ENCODE measurements around the gene INPP5D. TPM values are rescaled to one million over a fixed set of nuclear protein-coding genes. Genes with fewer than 3 reads are reported as not detected.
A peak's percentile ranks its signal among the peaks of the same experiment; 100 is the strongest.

INPP5D gene
- total and polyA plus RNA-seq, 4 experiments from 2014 or later = 29.6 to 127 (median 121) TPM

DNA sequence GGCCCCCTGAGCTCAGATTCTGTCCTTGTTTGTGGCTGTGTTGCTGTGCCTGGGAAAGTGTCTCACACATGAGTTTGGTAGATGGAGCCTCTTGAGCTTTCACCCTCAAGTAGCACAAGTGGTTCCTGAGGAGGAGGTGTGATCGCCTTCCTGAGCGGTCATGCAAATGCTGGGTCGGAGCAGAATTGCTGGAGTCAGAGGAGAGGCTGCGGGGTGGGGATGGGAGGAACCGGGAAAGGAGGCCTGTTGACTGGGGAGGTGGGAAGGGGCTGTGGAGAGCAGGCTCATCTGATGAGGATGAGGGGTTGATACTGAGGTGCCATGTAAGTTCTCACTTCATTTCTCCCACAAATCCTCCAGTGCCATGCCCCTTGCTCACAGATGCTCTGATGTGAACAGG, 142.9 kb downstream of the INPP5D start:
- Mint-ChIP-seq H3K4me3 (no peak overlapping the region), H3K4me1 (peaks cover 3 to 10% (median 6%) of the 10 kb centered on the region in 4 donors), H3K27me3 (no peaks in the 10 kb centered on the region), H3K9me3 (peaks cover 0 to 9% (median 0%) of the 10 kb centered on the region in 8 donors), H3K36me3 (peaks cover 52 to 71% of the 10 kb centered on the region in 2 donors), H3K27ac (peak overlapping the region in 4 of 7 donors; percentile 21 to 64 (median 50))
- no peak overlapping the region for H3K4me3 ChIP-seq (ENCODE audit: low read length in 2 of 2)
- H3K27me3 ChIP-seq (ENCODE audit: insufficient read depth, low read length) = no peaks in the 10 kb centered on the region
- no peaks in the 10 kb centered on the region for H3K4me1 ChIP-seq (ENCODE audit: insufficient read depth, low read length)
- H3K27ac ChIP-seq (ENCODE audit: low read depth, low read length) = no peak overlapping the region
- H3K9me3 ChIP-seq (ENCODE audit: control insufficient read depth in 1 of 2, low read length in 2 of 2) = no peaks in the 10 kb centered on the region
- DNase-seq = no peak
- POLR2A ChIA-PET (ENCODE audit: partially characterized antibody) = interaction anchor here (0.6 kb wide), 1 partner anchor 25 kb away, joined by 3 read pairs; no protein-coding TSS in a partner anchor
- intact Hi-C loops (cut with micrococcal nuclease) = no loop called here
- peaks cover 58% of the 10 kb centered on the region for H3K36me3 ChIP-seq (ENCODE audit: insufficient read depth, low read length)
- CTCF ChIA-PET (ENCODE audit: partially characterized antibody) = no interaction called here

DNA sequence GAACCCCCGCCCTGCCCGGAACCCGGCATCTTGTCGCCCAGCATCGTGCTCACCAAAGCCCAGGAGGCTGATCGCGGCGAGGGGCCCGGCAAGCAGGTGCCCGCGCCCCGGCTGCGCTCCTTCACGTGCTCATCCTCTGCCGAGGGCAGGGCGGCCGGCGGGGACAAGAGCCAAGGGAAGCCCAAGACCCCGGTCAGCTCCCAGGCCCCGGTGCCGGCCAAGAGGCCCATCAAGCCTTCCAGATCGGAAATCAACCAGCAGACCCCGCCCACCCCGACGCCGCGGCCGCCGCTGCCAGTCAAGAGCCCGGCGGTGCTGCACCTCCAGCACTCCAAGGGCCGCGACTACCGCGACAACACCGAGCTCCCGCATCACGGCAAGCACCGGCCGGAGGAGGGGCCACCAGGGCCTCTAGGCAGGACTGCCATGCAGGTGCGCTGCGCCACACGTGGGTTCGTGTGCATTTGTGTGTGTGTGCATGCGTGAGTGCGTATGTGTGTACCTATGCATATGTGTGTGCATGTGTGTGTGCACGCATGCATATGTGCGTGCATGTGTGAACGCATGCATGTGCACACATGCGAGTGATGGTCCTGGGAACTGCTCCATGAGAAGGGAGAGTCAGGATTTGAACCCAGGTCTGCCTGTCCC, 144.3 kb downstream of the INPP5D start:
- Mint-ChIP-seq H3K9me3 (peaks cover 0 to 9% (median 0%) of the 10 kb centered on the region in 8 donors), H3K27me3 (no peaks in the 10 kb centered on the region), H3K4me1 (peaks cover 5 to 19% (median 11%) of the 10 kb centered on the region in 4 donors), H3K36me3 (peaks cover 48 to 71% of the 10 kb centered on the region in 2 donors), H3K27ac (peak overlapping the region in 3 of 7 donors; percentile 44 to 80 (median 79)), H3K4me3 (no peak overlapping the region)
- Histone ChIP-seq H3K9me3 (ENCODE audit: control insufficient read depth in 1 of 2, low read length in 2 of 2) (no peaks in the 10 kb centered on the region), H3K36me3 (ENCODE audit: insufficient read depth, low read length) (peaks cover 53% of the 10 kb centered on the region), H3K27me3 (ENCODE audit: insufficient read depth, low read length) (no peaks in the 10 kb centered on the region), H3K4me3 (ENCODE audit: low read length in 2 of 2) (no peak overlapping the region), H3K4me1 (ENCODE audit: insufficient read depth, low read length) (no peaks in the 10 kb centered on the region), H3K27ac (ENCODE audit: low read depth, low read length) (no peak overlapping the region)
- DNase-seq = no peak
- intact Hi-C loops (cut with micrococcal nuclease) = no loop called here
- CTCF ChIA-PET (ENCODE audit: partially characterized antibody) = no interaction called here
- POLR2A ChIA-PET (ENCODE audit: partially characterized antibody) = no interaction called here

DNA sequence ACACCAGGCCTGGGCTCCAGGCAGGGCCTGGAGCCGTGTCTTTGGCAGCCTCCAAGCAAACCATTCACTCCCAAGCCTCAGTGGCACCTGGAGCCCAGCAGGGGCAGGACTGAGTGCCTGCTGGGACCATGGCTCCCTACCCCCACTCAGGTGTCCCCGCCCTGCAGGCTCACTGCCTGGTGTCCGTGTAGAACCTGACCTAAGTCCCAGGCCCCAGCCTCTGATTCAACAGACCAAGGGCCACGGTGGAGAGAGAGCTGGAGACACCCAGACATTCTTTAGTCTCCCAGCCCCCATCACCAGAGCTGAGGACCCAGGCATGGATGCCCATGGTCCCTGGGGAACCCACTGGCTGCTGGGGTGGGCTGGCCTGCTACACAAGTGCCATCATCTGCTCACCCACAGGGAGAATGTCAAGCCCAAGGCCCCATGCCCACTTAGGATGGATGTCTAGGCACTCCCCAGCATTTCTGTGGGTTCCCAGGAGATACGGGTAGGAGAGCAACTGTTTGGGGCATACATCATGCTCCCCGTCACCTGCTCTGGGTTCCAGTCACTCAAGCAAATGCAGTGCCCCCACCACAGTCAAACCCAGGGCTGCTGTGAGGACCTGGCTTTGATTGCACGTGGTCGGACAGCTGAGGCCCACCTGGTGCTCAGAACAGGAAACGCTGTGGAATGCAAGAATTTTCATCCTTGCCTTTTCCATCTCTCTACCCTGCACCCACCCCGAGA, 148.4 kb downstream of the INPP5D start:
- peaks cover 17% of the 10 kb centered on the region for H3K36me3 ChIP-seq (ENCODE audit: insufficient read depth, low read length)
- intact Hi-C loops (cut with micrococcal nuclease) = no loop called here
- peaks cover 5 to 27% (median 13%) of the 10 kb centered on the region in 4 donors for H3K4me1 Mint-ChIP-seq

DNA sequence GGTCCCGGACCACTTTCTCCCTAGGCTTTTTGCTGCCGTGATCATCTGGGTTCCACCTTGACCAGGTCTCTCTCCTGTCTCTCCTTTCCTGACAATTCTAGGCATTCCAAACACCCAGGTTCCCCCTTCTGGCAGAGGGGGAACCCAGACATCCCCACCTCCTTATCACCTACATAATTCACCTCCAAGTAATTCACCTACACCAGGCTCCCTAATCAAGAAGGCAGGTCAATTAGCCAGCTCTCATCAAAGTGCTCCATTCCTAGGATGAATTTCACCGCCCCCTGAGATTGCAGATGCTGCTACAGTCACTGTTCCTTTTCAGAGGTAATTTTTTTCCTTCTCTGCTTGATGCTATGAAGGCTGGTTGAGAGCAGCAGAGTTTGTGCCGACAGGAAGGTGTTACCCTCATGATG, 149.0 kb downstream of the INPP5D start:
- POLR2A ChIA-PET (ENCODE audit: partially characterized antibody) = no interaction called here
- Mint-ChIP-seq H3K4me3 (peak overlapping the region in 1 of 8 donors; percentile 49), H3K4me1 (peaks cover 5 to 27% (median 12%) of the 10 kb centered on the region in 4 donors), H3K9me3 (peaks cover 0 to 2% (median 0%) of the 10 kb centered on the region in 8 donors), H3K27me3 (no peaks in the 10 kb centered on the region), H3K36me3 (peaks cover 11 to 53% of the 10 kb centered on the region in 2 donors), H3K27ac (peak overlapping the region in 6 of 7 donors; percentile 42 to 83 (median 68))
- Histone ChIP-seq H3K36me3 (ENCODE audit: insufficient read depth, low read length) (peaks cover 12% of the 10 kb centered on the region), H3K4me3 (ENCODE audit: low read length in 2 of 2) (no peak overlapping the region), H3K27ac (ENCODE audit: low read depth, low read length) (no peak overlapping the region), H3K27me3 (ENCODE audit: insufficient read depth, low read length) (no peaks in the 10 kb centered on the region), H3K9me3 (ENCODE audit: control insufficient read depth in 1 of 2, low read length in 2 of 2) (no peaks in the 10 kb centered on the region), H3K4me1 (ENCODE audit: insufficient read depth, low read length) (no peaks in the 10 kb centered on the region)
- DNase-seq = no peak
- intact Hi-C loops (cut with micrococcal nuclease) = no loop called here
- CTCF ChIA-PET (ENCODE audit: partially characterized antibody) = interaction anchor here (1.0 kb wide), 1 partner anchor 42 kb away, joined by 3 read pairs; the partner anchor contains the start of gene ATG16L1

More for the DNA sequence above, 148.4 kb downstream of the INPP5D start:
- H3K9me3 Mint-ChIP-seq = peaks cover 0 to 3% (median 0%) of the 10 kb centered on the region in 8 donors
- peak overlapping the region in 4 of 7 donors; percentile 41 to 76 (median 50) for H3K27ac Mint-ChIP-seq
- H3K27me3 Mint-ChIP-seq = no peaks in the 10 kb centered on the region
- Histone ChIP-seq H3K27me3 (ENCODE audit: insufficient read depth, low read length) (no peaks in the 10 kb centered on the region), H3K4me3 (ENCODE audit: low read length in 2 of 2) (no peak overlapping the region), H3K27ac (ENCODE audit: low read depth, low read length) (no peak overlapping the region), H3K9me3 (ENCODE audit: control insufficient read depth in 1 of 2, low read length in 2 of 2) (no peaks in the 10 kb centered on the region), H3K4me1 (ENCODE audit: insufficient read depth, low read length) (no peaks in the 10 kb centered on the region)
- ChIA-PET POLR2A (ENCODE audit: partially characterized antibody) (no interaction called here), CTCF (ENCODE audit: partially characterized antibody) (interaction anchor here (1.0 kb wide), 1 partner anchor 43 kb away, joined by 3 read pairs; the partner anchor contains the start of gene ATG16L1)
- H3K36me3 Mint-ChIP-seq = peaks cover 17 to 57% of the 10 kb centered on the region in 2 donors
- DNase-seq = no peak
- peak overlapping the region in 1 of 8 donors; percentile 49 for H3K4me3 Mint-ChIP-seq

DNA sequence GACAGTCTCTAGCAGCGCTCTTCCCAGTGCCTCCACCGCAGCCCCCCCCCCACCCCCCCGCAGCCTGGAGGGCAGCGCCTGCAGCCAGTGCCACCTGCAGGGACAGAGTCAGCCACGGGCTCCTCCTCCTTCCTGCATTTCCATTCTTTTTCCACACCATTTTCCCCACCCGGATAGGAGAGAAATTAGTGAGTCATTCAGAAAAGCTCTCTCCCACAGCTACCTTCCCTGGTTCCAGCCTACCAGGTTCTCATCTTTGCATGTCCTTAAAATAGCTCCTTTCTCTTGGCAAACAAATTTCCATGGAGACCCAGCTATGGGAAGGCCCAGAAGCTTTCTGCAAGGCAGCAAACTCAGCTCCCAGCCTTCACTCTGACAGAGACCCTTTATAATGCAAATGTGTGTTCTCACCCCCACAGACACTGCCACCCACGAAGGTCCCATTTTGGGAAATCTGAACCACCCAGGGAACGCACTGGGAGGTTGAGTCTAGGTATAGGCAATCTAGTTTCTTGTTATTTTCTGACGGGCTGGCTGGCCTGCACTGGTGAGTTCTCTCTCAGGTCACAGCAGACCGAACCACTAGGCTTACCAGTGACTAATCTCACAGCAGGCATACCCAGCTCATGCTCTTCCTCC, 149.5 kb downstream of the INPP5D start:
- peaks cover 0 to 2% (median 0%) of the 10 kb centered on the region in 8 donors for H3K9me3 Mint-ChIP-seq

DNA sequence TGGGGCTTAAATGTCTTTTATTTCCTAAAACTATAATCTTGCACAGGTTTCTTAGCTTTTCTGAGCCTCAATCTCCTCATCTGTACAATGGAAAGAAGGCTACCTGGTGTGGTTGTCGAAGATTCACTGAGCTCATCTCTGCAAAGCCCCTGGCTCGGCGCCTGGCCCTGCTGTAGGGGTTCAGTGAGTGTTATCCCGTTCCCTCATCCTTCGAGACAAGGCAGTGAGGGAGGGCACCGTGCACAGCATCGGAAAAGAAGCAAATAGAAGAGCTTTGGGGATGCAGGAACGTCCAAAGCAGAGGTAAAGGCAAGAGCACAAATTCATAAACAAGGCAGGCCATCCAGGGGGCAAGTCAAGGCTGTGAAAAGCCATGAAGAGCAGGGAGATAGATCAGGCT, 150.1 kb downstream of the INPP5D start:
- H3K36me3 Mint-ChIP-seq = peaks cover 7 to 47% of the 10 kb centered on the region in 2 donors
- Histone ChIP-seq H3K9me3 (ENCODE audit: control insufficient read depth in 1 of 2, low read length in 2 of 2) (no peaks in the 10 kb centered on the region), H3K4me3 (ENCODE audit: low read length in 2 of 2) (no peak overlapping the region), H3K27me3 (ENCODE audit: insufficient read depth, low read length) (no peaks in the 10 kb centered on the region), H3K36me3 (ENCODE audit: insufficient read depth, low read length) (peaks cover 9% of the 10 kb centered on the region), H3K27ac (ENCODE audit: low read depth, low read length) (no peak overlapping the region), H3K4me1 (ENCODE audit: insufficient read depth, low read length) (no peaks in the 10 kb centered on the region)
- peaks cover 0 to 2% (median 0%) of the 10 kb centered on the region in 8 donors for H3K9me3 Mint-ChIP-seq
- DNase-seq = no peak
- H3K27ac Mint-ChIP-seq = peak overlapping the region in 6 of 7 donors; percentile 25 to 66 (median 56)
- H3K27me3 Mint-ChIP-seq = no peaks in the 10 kb centered on the region
- ChIA-PET POLR2A (ENCODE audit: partially characterized antibody) (interaction anchor here (0.9 to 1.2 kb wide), 2 partner anchors 23 to 39 kb away, joined by 3 to 4 read pairs; no protein-coding TSS in a partner anchor), CTCF (ENCODE audit: partially characterized antibody) (interaction anchor here (0.6 to 1.0 kb wide), 3 partner anchors 20 to 93 kb away, joined by 3 read pairs; no protein-coding TSS in a partner anchor)
- intact Hi-C loops (cut with micrococcal nuclease) = no loop called here
- H3K4me1 Mint-ChIP-seq = peaks cover 5 to 27% (median 10%) of the 10 kb centered on the region in 4 donors
- no peak overlapping the region for H3K4me3 Mint-ChIP-seq

More for the DNA sequence above, 149.5 kb downstream of the INPP5D start:
- DNase-seq = no peak
- Mint-ChIP-seq H3K27me3 (no peaks in the 10 kb centered on the region), H3K4me3 (peak overlapping the region in 1 of 8 donors; percentile 11), H3K36me3 (peaks cover 10 to 51% of the 10 kb centered on the region in 2 donors), H3K27ac (peak overlapping the region in 6 of 7 donors; percentile 42 to 82 (median 67)), H3K4me1 (peaks cover 5 to 27% (median 12%) of the 10 kb centered on the region in 4 donors)
- H3K4me3 ChIP-seq (ENCODE audit: low read length in 2 of 2) = no peak overlapping the region
- H3K9me3 ChIP-seq (ENCODE audit: control insufficient read depth in 1 of 2, low read length in 2 of 2) = no peaks in the 10 kb centered on the region
- H3K4me1 ChIP-seq (ENCODE audit: insufficient read depth, low read length) = no peaks in the 10 kb centered on the region
- intact Hi-C loops (cut with micrococcal nuclease) = no loop called here
- H3K36me3 ChIP-seq (ENCODE audit: insufficient read depth, low read length) = peaks cover 10% of the 10 kb centered on the region
- H3K27me3 ChIP-seq (ENCODE audit: insufficient read depth, low read length) = no peaks in the 10 kb centered on the region
- ChIA-PET POLR2A (ENCODE audit: partially characterized antibody) (interaction anchor here (0.9 to 1.2 kb wide), 2 partner anchors 24 to 39 kb away, joined by 3 to 4 read pairs; no protein-coding TSS in a partner anchor), CTCF (ENCODE audit: partially characterized antibody) (no interaction called here)
- H3K27ac ChIP-seq (ENCODE audit: low read depth, low read length) = no peak overlapping the region
